IMR-90 (cell line): ENCODE results near the gene KBTBD12. TPM values are rescaled to one million over a fixed set of nuclear protein-coding genes. Genes with fewer than 3 reads are reported as not detected.

Experiments used
- ATAC-seq: fragments of 200-7000 bp; cut with Tn5 transposase; 2 replicates; pipeline ENCODE4 v1.9.1; 2020; ENCODE audit warnings: low read depth, mild to moderate bottlenecking, moderate library complexity
- BruUV-seq: library from RNA; stranded (reverse); fragments of 400-500 nt; replicated peaks from 2 replicates; lab custom pipeline; 2021; lab: Mats Ljungman, UMichigan
- CTCF ChIA-PET: fragments of 300-600 bp; formaldehyde crosslinking; extraction: SDS; loops from one replicate; lab custom pipeline; 2021; ENCODE audit warnings: antibody characterized with exemption; lab: Yijun Ruan, JAX
- POLR2A ChIA-PET: fragments of 300-600 bp; sonication (Branson Sonifier 250); formaldehyde crosslinking; loops from one replicate; lab custom pipeline; 2022; ENCODE audit warnings: antibody characterized with exemption; ENCODE audit not compliant: unreplicated experiment; lab: Charles Lee
- DNase-seq: peaks from one replicate; pipeline ENCODE4 v3.0.0; 2013
- H2AFZ ChIP-seq: replicated peaks from 2 replicates; pipeline ENCODE3; 2013; ENCODE audit warnings: low read length, mild to moderate bottlenecking; ENCODE audit not compliant: poor library complexity
- H2AK5ac ChIP-seq: 2 replicates; pipeline ENCODE4 v1.6.1; 2013; ENCODE audit warnings: low read depth, low read length, inconsistent platforms
- H2AK9ac ChIP-seq: replicated peaks from 2 replicates; pipeline ENCODE3; 2013; ENCODE audit warnings: mild to moderate bottlenecking, low read depth, low read length, moderate library complexity; ENCODE audit not compliant: poor library complexity
- H2BK120ac ChIP-seq: 2 replicates; pipeline ENCODE4 v1.6.1; 2013; ENCODE audit warnings: low read depth, low read length, inconsistent platforms
- H2BK15ac ChIP-seq: 3 replicates; pipeline ENCODE4 v1.6.1; 2013; ENCODE audit warnings: low read depth, low read length, inconsistent platforms
- H2BK20ac ChIP-seq: 2 replicates; pipeline ENCODE4 v1.6.1; 2013; ENCODE audit warnings: low read depth, mild to moderate bottlenecking, inconsistent platforms, low read length, moderate library complexity
- H2BK5ac ChIP-seq: 2 replicates; pipeline ENCODE4 v1.6.1; 2013; ENCODE audit warnings: mild to moderate bottlenecking, low read depth, low read length, inconsistent platforms; ENCODE audit not compliant: poor library complexity, severe bottlenecking
- H3K14ac ChIP-seq: replicated peaks from 2 replicates; pipeline ENCODE4 v1.6.1; 2013; ENCODE audit warnings: low read depth, low read length, inconsistent platforms
- H3K18ac ChIP-seq: 2 replicates; pipeline ENCODE4 v1.6.1; 2013; ENCODE audit warnings: low read depth, low read length, control low read depth
- H3K23ac ChIP-seq: 2 replicates; pipeline ENCODE4 v1.6.1; 2013; ENCODE audit warnings: low read depth, low read length, inconsistent platforms
- H3K27ac ChIP-seq: 2 replicates; pipeline ENCODE4 v1.5.1; 2013; ENCODE audit warnings: mild to moderate bottlenecking, control low read depth, low read length; ENCODE audit not compliant: insufficient read depth
- H3K27me3 ChIP-seq: 2 replicates; pipeline ENCODE4 v1.6.1; 2013; ENCODE audit warnings: low read length; ENCODE audit not compliant: control insufficient read depth, insufficient read depth
- H3K36me3 ChIP-seq: 2 replicates; pipeline ENCODE4 v1.6.1; 2013; ENCODE audit warnings: low read length, mixed read lengths; ENCODE audit not compliant: control insufficient read depth, insufficient read depth
- H3K4ac ChIP-seq: 2 replicates; pipeline ENCODE4 v1.6.1; 2013; ENCODE audit warnings: low read depth, low read length, inconsistent platforms
- H3K4me1 ChIP-seq: 2 replicates; pipeline ENCODE4 v1.6.1; 2013; ENCODE audit warnings: low read length, mixed read lengths; ENCODE audit not compliant: control insufficient read depth, insufficient read depth
- H3K4me2 ChIP-seq: 2 replicates; pipeline ENCODE4 v1.6.1; 2013; ENCODE audit warnings: low read depth, mild to moderate bottlenecking, control low read depth, low read length, moderate library complexity
- H3K4me3 ChIP-seq: 2 replicates; pipeline ENCODE4 v1.5.1; 2013; ENCODE audit warnings: low read depth, mild to moderate bottlenecking, control low read depth, low read length, moderate library complexity; ENCODE audit not compliant: insufficient read depth
- H3K56ac ChIP-seq: 2 replicates; pipeline ENCODE4 v1.6.1; 2013; ENCODE audit warnings: low read length, inconsistent platforms; ENCODE audit not compliant: insufficient read depth; ENCODE audit errors: extremely low read depth
- H3K79me1 ChIP-seq, 2 experiments: 2 replicates each; pipeline ENCODE4 v1.6.1; 2013; ENCODE audit warnings: low read length in 2 of 2, inconsistent platforms in 1 of 2, low read depth in 1 of 2
- H3K9ac ChIP-seq: 2 replicates; pipeline ENCODE4 v1.6.1; 2013; ENCODE audit warnings: low read depth, low read length, control low read depth
- H3K9me1 ChIP-seq: 2 replicates; pipeline ENCODE4 v1.6.1; 2013; ENCODE audit warnings: low read length, inconsistent platforms; ENCODE audit not compliant: insufficient read depth
- H3K9me3 ChIP-seq: 2 replicates; pipeline ENCODE4 v1.6.1; 2013; ENCODE audit warnings: low read length; ENCODE audit not compliant: control insufficient read depth, insufficient read depth
- H4K20me1 ChIP-seq: 2 replicates; pipeline ENCODE4 v1.6.1; 2013; ENCODE audit warnings: low read length, inconsistent platforms; ENCODE audit not compliant: insufficient read depth
- H4K5ac ChIP-seq: 2 replicates; pipeline ENCODE4 v1.6.1; 2013; ENCODE audit warnings: mild to moderate bottlenecking, low read depth, low read length, control low read depth
- H4K8ac ChIP-seq, 2 experiments: 2 replicates each; pipeline ENCODE4 v1.6.1; 2013; ENCODE audit warnings: low read depth in 2 of 2, low read length in 2 of 2, control low read depth in 1 of 2, inconsistent platforms in 1 of 2
- H4K91ac ChIP-seq: 2 replicates; pipeline ENCODE4 v1.6.1; 2013; ENCODE audit warnings: low read depth, low read length, inconsistent platforms; ENCODE audit not compliant: insufficient read depth
- BHLHE40 ChIP-seq: fragments of 150-350 bp; IDR thresholded peaks from 2 replicates; pipeline ENCODE4 v1.6.1; 2016; ENCODE audit warnings: mild to moderate bottlenecking, low read depth, low read length
- CEBPB ChIP-seq: IDR thresholded peaks from 2 replicates; pipeline ENCODE4 v1.6.1; 2012; ENCODE audit warnings: low read depth, low read length, improper control_type of control experiment
- CHD1 ChIP-seq: IDR thresholded peaks from 2 replicates; pipeline ENCODE4 v1.6.1; 2012; ENCODE audit warnings: low read depth, low read length, improper control_type of control experiment
- NFE2L2 ChIP-seq: fragments of 150-350 bp; IDR thresholded peaks from 2 replicates; pipeline ENCODE4 v1.6.1; 2016; ENCODE audit warnings: low read depth, mild to moderate bottlenecking, low read length
- RAD21 ChIP-seq: IDR thresholded peaks from 2 replicates; pipeline ENCODE4 v1.6.1; 2012; ENCODE audit warnings: low read length, improper control_type of control experiment
- WGBS, 2 experiments: methylation state at CpG; one replicate each; pipeline versions ENCODE4 v1.1.5 to v1.1.7; 2013; ENCODE audit warnings: missing lambda C conversion rate in 2 of 2; ENCODE audit not compliant: insufficient read length in 1 of 2; ENCODE audit errors: extremely low coverage in 2 of 2; 5-methylcytosine and 5-hydroxymethylcytosine counted together
- dilution Hi-C: fragments of 300-500 bp; cut with HindIII; formaldehyde crosslinking; loops from one replicate; pipeline ENCODE4 v1.14.3; 2018; ENCODE audit warnings: low sequenced_read_pairs; ENCODE audit not compliant: unreplicated experiment
- in situ Hi-C: fragments of 300-500 bp; cut with MboI; formaldehyde crosslinking; loops from 3 replicates; pipeline ENCODE4 v1.14.3; 2019; ENCODE audit warnings: low sequenced_read_pairs, inconsistent platforms, mixed read lengths
- intact Hi-C: fragments of 100-400 bp; cut with micrococcal nuclease; formaldehyde crosslinking; loops from 2 replicates; pipeline ENCODE4 v1.10.0; 2022
- polyA plus RNA-seq, 3 experiments: library from polyadenylated mRNA; depleted of rRNA; stranded (reverse); fragments of >200 nt; gene quantifications; 2 replicates each; pipeline ENCODE4 v1.2.3, GENCODE V29; 2012; ENCODE audit warnings: low replicate concordance in 1 of 3
- total RNA-seq: library from RNA; depleted of rRNA; stranded (reverse); fragments of >200 nt; gene quantifications from 2 replicates; pipeline ENCODE4 v1.2.3, GENCODE V29; 2012

Gene KBTBD12
- total and polyA plus RNA-seq, 2 of the 4 experiments (the other 2 are of a cell fraction): not detected

GRCh38 chr3:127940116-127940515, 25.1 kb downstream of the KBTBD12 start:
- no peak overlapping the region for H3K4me3 ChIP-seq
- H3K36me3 ChIP-seq: no peaks in the 10 kb centered on the region
- H3K27me3 ChIP-seq: peaks cover 3% of the 10 kb centered on the region
- dilution Hi-C loops: no loop called here
- in situ Hi-C loops: no loop called here
- POLR2A ChIA-PET: no interaction called here
- BruUV-seq: no TSS peak
- no peaks in the 10 kb centered on the region for H3K79me1 ChIP-seq
- no peak overlapping the region for H4K91ac ChIP-seq
- H3K9ac ChIP-seq: no peak overlapping the region
- no peak overlapping the region for H2AFZ ChIP-seq
- no peak overlapping the region for H3K23ac ChIP-seq
- H4K8ac ChIP-seq: no peak overlapping the region
- H4K5ac ChIP-seq: no peak overlapping the region
- ATAC-seq (no peak), DNase-seq (no peak)
- WGBS, 2 experiments: no CpG with 5 or more reads among the region's 2 CpGs
- TF ChIP-seq CHD1 (no peak), BHLHE40 (no peak), CEBPB (no peak), RAD21 (no peak), NFE2L2 (no peak)
- no peak overlapping the region for H3K14ac ChIP-seq
- no peak overlapping the region for H3K4ac ChIP-seq
- no peak overlapping the region for H2BK15ac ChIP-seq
- H3K4me1 ChIP-seq: no peaks in the 10 kb centered on the region
- no peak overlapping the region for H3K4me2 ChIP-seq
- no peak overlapping the region for H3K56ac ChIP-seq
- no peaks in the 10 kb centered on the region for H4K20me1 ChIP-seq
- no peak overlapping the region for H2BK5ac ChIP-seq
- H3K18ac ChIP-seq: no peak overlapping the region
- 0 out of 2 replicates have a peak, but pooled peaks cover 1% of the 10 kb centered on the region for H3K9me3 ChIP-seq
- no peak overlapping the region for H3K27ac ChIP-seq
- intact Hi-C loops: no loop called here
- no peak overlapping the region for H2BK20ac ChIP-seq
- no peak overlapping the region for H2BK120ac ChIP-seq
- no peak overlapping the region for H2AK9ac ChIP-seq
- no peak overlapping the region for H2AK5ac ChIP-seq
- H3K9me1 ChIP-seq: no peaks in the 10 kb centered on the region
- CTCF ChIA-PET: no interaction called here
